Activated CD8-positive, alpha-beta T cell treated with anti-CD3 and anti-CD28 coated beads, Interleukin-2, amount 10 ng/mL, durations not matched to agents 7 days and 5 days (primary cell): ENCODE data around the gene NKAIN2. TPM values are rescaled to one million over a fixed set of nuclear protein-coding genes. Genes with fewer than 3 reads are reported as not detected.

Experiments
- ATAC-seq: fragments of 150-1000 bp; cut with Tn5 transposase; one replicate; pipeline ENCODE4 v1.10.0; 2021; ENCODE audit warnings: moderate library complexity
- CTCF ChIA-PET: fragments of 350-600 bp; sonication (Branson Sonifier 250); formaldehyde crosslinking; loops from one replicate; lab custom pipeline; 2021; ENCODE audit warnings: antibody characterized with exemption; lab: Charles Lee
- POLR2A ChIA-PET: fragments of 350-600 bp; sonication (Branson Sonifier 250); formaldehyde crosslinking; loops from one replicate; lab custom pipeline; 2021; ENCODE audit warnings: antibody characterized with exemption; lab: Charles Lee
- DNase-seq: peaks from one replicate; pipeline ENCODE4 v3.0.0-alpha.2; 2020
- H3K27ac Mint-ChIP-seq: one replicate; pipeline ENCODE4 v1.8.0; 2021; ENCODE audit warnings: mild to moderate bottlenecking, mixed read lengths
- H3K27me3 Mint-ChIP-seq: one replicate; pipeline ENCODE4 v1.8.0; 2021; ENCODE audit warnings: low read depth, mixed read lengths
- H3K36me3 Mint-ChIP-seq: one replicate; pipeline ENCODE4 v1.8.0; 2021; ENCODE audit warnings: low read depth, mixed read lengths
- H3K4me1 Mint-ChIP-seq: one replicate; pipeline ENCODE4 v1.8.0; 2021; ENCODE audit warnings: low read depth, mixed read lengths
- H3K4me3 Mint-ChIP-seq: one replicate; pipeline ENCODE4 v1.8.0; 2021; ENCODE audit warnings: mild to moderate bottlenecking, mixed read lengths
- H3K9me3 Mint-ChIP-seq: one replicate; pipeline ENCODE4 v1.8.0; 2022; ENCODE audit warnings: mixed read lengths; ENCODE audit not compliant: insufficient read depth
- total RNA-seq, 2 experiments: library from RNA; stranded (reverse); gene quantifications; one replicate each; pipeline ENCODE4 v1.2.3, GENCODE V29; 2021

Gene NKAIN2
- total RNA-seq, 2 experiments from 2014 or later = not detected

GRCh38 chr6:124758663-124759062, 955.0 kb downstream of the NKAIN2 start:
- no peak for DNase-seq
- ChIA-PET CTCF (no interaction called here), POLR2A (interaction anchor here (0.6 kb wide), 1 partner anchor 130 kb away, joined by 3 read pairs; no protein-coding TSS in a partner anchor)
- H3K9me3 Mint-ChIP-seq = no peaks in the 10 kb centered on the region
- no peaks in the 10 kb centered on the region for H3K4me1 Mint-ChIP-seq
- no peak for ATAC-seq
- H3K27me3 Mint-ChIP-seq = no peaks in the 10 kb centered on the region
- no peak overlapping the region for H3K27ac Mint-ChIP-seq
- H3K4me3 Mint-ChIP-seq = no peak overlapping the region
- H3K36me3 Mint-ChIP-seq = no peaks in the 10 kb centered on the region

GRCh38 chr6:124765280-124765679, 961.6 kb downstream of the NKAIN2 start:
- no peak for ATAC-seq
- H3K27me3 Mint-ChIP-seq = no peaks in the 10 kb centered on the region
- POLR2A ChIA-PET = no interaction called here

GRCh38 chr6:124768224-124768623, 964.6 kb downstream of the NKAIN2 start:
- H3K4me3 Mint-ChIP-seq = no peak overlapping the region
- H3K4me1 Mint-ChIP-seq = no peaks in the 10 kb centered on the region
- ATAC-seq (no peak), DNase-seq (no peak)
- CTCF ChIA-PET = no interaction called here
- no peaks in the 10 kb centered on the region for H3K27me3 Mint-ChIP-seq
- no peak overlapping the region for H3K27ac Mint-ChIP-seq
- H3K9me3 Mint-ChIP-seq = no peaks in the 10 kb centered on the region
- POLR2A ChIA-PET = no interaction called here
- H3K36me3 Mint-ChIP-seq = no peaks in the 10 kb centered on the region

More at GRCh38 chr6:124765280-124765679, 961.6 kb downstream of the NKAIN2 start:
- H3K4me3 Mint-ChIP-seq = no peak overlapping the region
- no peaks in the 10 kb centered on the region for H3K9me3 Mint-ChIP-seq
- no peak overlapping the region for H3K27ac Mint-ChIP-seq
- no peaks in the 10 kb centered on the region for H3K36me3 Mint-ChIP-seq
- DNase-seq = no peak
- no peaks in the 10 kb centered on the region for H3K4me1 Mint-ChIP-seq
- CTCF ChIA-PET = no interaction called here

- POLR2A ChIA-PET = no interaction called here
- no peak for ATAC-seq
These were observed 966.3 kb downstream of the NKAIN2 start for GRCh38 chr6:124769811-124770544.

GRCh38 chr6:124770784-124771183, 967.1 kb downstream of the NKAIN2 start:
- H3K36me3 Mint-ChIP-seq = no peaks in the 10 kb centered on the region
- ATAC-seq (no peak), DNase-seq (no peak)
- no peaks in the 10 kb centered on the region for H3K9me3 Mint-ChIP-seq
- H3K27me3 Mint-ChIP-seq = no peaks in the 10 kb centered on the region
- no peak overlapping the region for H3K4me3 Mint-ChIP-seq
- H3K4me1 Mint-ChIP-seq = no peaks in the 10 kb centered on the region
- ChIA-PET CTCF (no interaction called here), POLR2A (no interaction called here)
- H3K27ac Mint-ChIP-seq = no peak overlapping the region

More at GRCh38 chr6:124769811-124770544, 966.3 kb downstream of the NKAIN2 start:
- Mint-ChIP-seq H3K9me3 (no peaks in the 10 kb centered on the region), H3K27me3 (no peaks in the 10 kb centered on the region), H3K4me3 (no peak overlapping the region), H3K27ac (no peak overlapping the region), H3K4me1 (no peaks in the 10 kb centered on the region), H3K36me3 (no peaks in the 10 kb centered on the region)
- DNase-seq = no peak
- CTCF ChIA-PET = no interaction called here

- ChIA-PET POLR2A (no interaction called here), CTCF (no interaction called here)
- DNase-seq (no peak), ATAC-seq (no peak)
- Mint-ChIP-seq H3K4me1 (no peaks in the 10 kb centered on the region), H3K27me3 (no peaks in the 10 kb centered on the region), H3K4me3 (no peak overlapping the region), H3K9me3 (no peaks in the 10 kb centered on the region), H3K36me3 (no peaks in the 10 kb centered on the region), H3K27ac (no peak overlapping the region)
These were observed 969.2 kb downstream of the NKAIN2 start for GRCh38 chr6:124772733-124773319.

- H3K4me3 Mint-ChIP-seq = no peak overlapping the region
- H3K4me1 Mint-ChIP-seq = no peaks in the 10 kb centered on the region
- no peaks in the 10 kb centered on the region for H3K9me3 Mint-ChIP-seq
- ChIA-PET CTCF (no interaction called here), POLR2A (no interaction called here)
- no peaks in the 10 kb centered on the region for H3K27me3 Mint-ChIP-seq
- H3K27ac Mint-ChIP-seq = no peak overlapping the region
- ATAC-seq (no peak), DNase-seq (no peak)
- no peaks in the 10 kb centered on the region for H3K36me3 Mint-ChIP-seq
These were observed 971.5 kb downstream of the NKAIN2 start for GRCh38 chr6:124775121-124775520.

- ChIA-PET POLR2A (no interaction called here), CTCF (no interaction called here)
- H3K4me3 Mint-ChIP-seq = no peak overlapping the region
- no peak for DNase-seq
- ATAC-seq = no peak
- H3K36me3 Mint-ChIP-seq = no peaks in the 10 kb centered on the region
- no peaks in the 10 kb centered on the region for H3K9me3 Mint-ChIP-seq
- H3K27ac Mint-ChIP-seq = no peak overlapping the region
- H3K4me1 Mint-ChIP-seq = no peaks in the 10 kb centered on the region
- H3K27me3 Mint-ChIP-seq = no peaks in the 10 kb centered on the region
These were observed 974.2 kb downstream of the NKAIN2 start for GRCh38 chr6:124777863-124778262.

- Mint-ChIP-seq H3K27ac (no peak overlapping the region), H3K9me3 (no peaks in the 10 kb centered on the region), H3K4me1 (no peaks in the 10 kb centered on the region), H3K36me3 (no peaks in the 10 kb centered on the region), H3K4me3 (no peak overlapping the region), H3K27me3 (no peaks in the 10 kb centered on the region)
- ATAC-seq (no peak), DNase-seq (no peak)
- CTCF ChIA-PET = no interaction called here
- POLR2A ChIA-PET = no interaction called here
These were observed 977.0 kb downstream of the NKAIN2 start for GRCh38 chr6:124780623-124781022.

- ChIA-PET POLR2A (no interaction called here), CTCF (no interaction called here)
- H3K36me3 Mint-ChIP-seq = no peaks in the 10 kb centered on the region
- DNase-seq (no peak), ATAC-seq (no peak)
- no peak overlapping the region for H3K27ac Mint-ChIP-seq
- no peaks in the 10 kb centered on the region for H3K4me1 Mint-ChIP-seq
- no peak overlapping the region for H3K4me3 Mint-ChIP-seq
- no peaks in the 10 kb centered on the region for H3K9me3 Mint-ChIP-seq
- H3K27me3 Mint-ChIP-seq = no peaks in the 10 kb centered on the region
These were observed 979.7 kb downstream of the NKAIN2 start for GRCh38 chr6:124783344-124783743.

- CTCF ChIA-PET = no interaction called here
- H3K4me1 Mint-ChIP-seq = no peaks in the 10 kb centered on the region
These were observed 987.5 kb downstream of the NKAIN2 start for GRCh38 chr6:124791156-124791555.

GRCh38 chr6:124792386-124792785, 988.7 kb downstream of the NKAIN2 start:
- Mint-ChIP-seq H3K4me1 (no peaks in the 10 kb centered on the region), H3K27ac (no peak overlapping the region), H3K4me3 (no peak overlapping the region), H3K36me3 (no peaks in the 10 kb centered on the region), H3K9me3 (no peaks in the 10 kb centered on the region), H3K27me3 (no peaks in the 10 kb centered on the region)
- DNase-seq (no peak), ATAC-seq (no peak)
- CTCF ChIA-PET = no interaction called here
- POLR2A ChIA-PET = no interaction called here

More at GRCh38 chr6:124791156-124791555, 987.5 kb downstream of the NKAIN2 start:
- no peaks in the 10 kb centered on the region for H3K9me3 Mint-ChIP-seq
- no peak overlapping the region for H3K27ac Mint-ChIP-seq
- H3K27me3 Mint-ChIP-seq = no peaks in the 10 kb centered on the region
- POLR2A ChIA-PET = no interaction called here
- H3K4me3 Mint-ChIP-seq = no peak overlapping the region
- DNase-seq (no peak), ATAC-seq (no peak)
- no peaks in the 10 kb centered on the region for H3K36me3 Mint-ChIP-seq
